ENCODE results near the gene ZNF471.

ZNF471 gene

DNA sequence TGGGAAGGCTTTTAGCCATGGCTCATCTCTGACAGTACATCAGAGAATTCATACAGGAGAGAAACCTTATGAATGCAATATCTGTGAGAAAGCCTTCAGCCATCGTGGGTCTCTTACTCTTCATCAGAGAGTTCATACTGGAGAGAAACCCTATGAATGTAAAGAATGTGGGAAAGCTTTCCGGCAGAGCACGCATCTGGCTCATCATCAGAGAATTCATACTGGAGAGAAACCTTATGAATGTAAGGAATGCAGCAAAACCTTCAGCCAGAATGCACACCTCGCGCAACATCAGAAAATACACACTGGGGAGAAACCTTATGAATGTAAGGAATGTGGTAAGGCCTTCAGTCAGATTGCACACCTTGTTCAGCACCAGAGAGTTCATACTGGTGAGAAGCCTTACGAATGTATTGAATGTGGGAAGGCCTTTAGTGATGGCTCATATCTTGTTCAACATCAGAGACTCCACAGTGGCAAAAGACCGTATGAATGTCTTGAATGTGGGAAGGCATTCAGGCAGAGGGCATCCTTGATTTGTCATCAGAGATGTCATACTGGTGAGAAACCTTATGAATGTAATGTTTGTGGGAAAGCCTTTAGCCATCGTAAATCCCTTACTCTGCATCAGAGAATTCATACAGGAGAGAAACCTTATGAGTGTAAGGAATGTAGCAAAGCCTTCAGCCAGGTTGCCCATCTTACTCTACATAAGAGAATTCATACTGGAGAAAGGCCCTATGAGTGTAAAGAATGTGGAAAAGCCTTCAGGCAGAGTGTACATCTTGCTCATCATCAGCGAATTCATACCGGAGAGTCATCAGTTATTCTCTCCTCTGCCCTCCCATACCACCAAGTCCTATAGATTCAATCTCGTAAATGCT lies 70.3 kb downstream of the ZNF471 start:
- DNase-seq = no peak
